HepG2 (cell line): ENCODE results near the gene CASP12. TPM values are rescaled to one million over a fixed set of nuclear protein-coding genes. Genes with fewer than 3 reads are reported as not detected.

ENCODE experiments used
- ATAC-seq: fragments of 200-7000 bp; cut with Tn5 transposase; 3 replicates; pipeline ENCODE4 v1.9.1; 2020; ENCODE audit warnings: mild to moderate bottlenecking, moderate library complexity
- BruUV-seq: library from RNA; stranded (reverse); fragments of 400-500 nt; replicated peaks from 2 replicates; lab custom pipeline; 2021; lab: Mats Ljungman, UMichigan
- CTCF ChIA-PET: fragments of 300-600 bp; formaldehyde crosslinking; extraction: SDS; loops from one replicate; lab custom pipeline; 2021; ENCODE audit warnings: low total read pairs, inconsistent platforms, low intra/inter-chr PET ratio; lab: Yijun Ruan, JAX
- POLR2A ChIA-PET: fragments of 350-600 bp; sonication (Branson Sonifier 250); formaldehyde crosslinking; loops from one replicate; lab custom pipeline; 2020; ENCODE audit warnings: antibody characterized with exemption, inconsistent platforms; lab: Yijun Ruan, JAX
- DNase-seq: peaks from one replicate; pipeline ENCODE4 v3.0.0-alpha.2; 2015; ENCODE audit warnings: low spot score
- FAIRE-seq: peaks from 3 replicates; lab custom pipeline; 2011; peaks lifted over from hg19 to GRCh38; lab: Jason Lieb, UNC
- H2AFZ ChIP-seq: one replicate; pipeline ENCODE4 v1.6.1; 2011; ENCODE audit warnings: low read length, inconsistent platforms
- H3K27ac ChIP-seq: fragments of 300-600 bp; 3 replicates; pipeline ENCODE4 v1.8.0; 2011; ENCODE audit warnings: mixed run types, mild to moderate bottlenecking, mixed read lengths, low read length, inconsistent platforms; ENCODE audit not compliant: insufficient read depth; ENCODE audit errors: extremely low read length
- H3K27me3 ChIP-seq, 2 experiments: fragments of 200-600 bp in 1 of 2; 2 replicates in 1 of 2; 3 replicates in 1 of 2; pipeline versions ENCODE4 v1.6.0 to v1.8.0; 2011; ENCODE audit warnings: low read length in 2 of 2, mild to moderate bottlenecking in 2 of 2, moderate library complexity in 2 of 2, inconsistent platforms in 1 of 2; ENCODE audit not compliant: insufficient read depth in 2 of 2, control insufficient read depth in 1 of 2
- H3K36me3 ChIP-seq, 2 experiments: fragments of 200-600 bp in 1 of 2; replicated peaks in 1 of 2; 2 replicates in 1 of 2; 3 replicates in 1 of 2; pipeline versions ENCODE4 v1.5.1 to v1.8.0; 2011; ENCODE audit warnings: low read length in 2 of 2, inconsistent platforms in 1 of 2; ENCODE audit not compliant: insufficient read depth in 2 of 2, control insufficient read depth in 1 of 2
- H3K4me1 ChIP-seq: 2 replicates; pipeline ENCODE4 v1.5.1; 2012; ENCODE audit warnings: low read length, inconsistent platforms; ENCODE audit not compliant: insufficient read depth
- H3K4me2 ChIP-seq: 2 replicates; pipeline ENCODE4 v1.6.0; 2011; ENCODE audit warnings: low read depth, low read length, inconsistent platforms
- H3K4me3 ChIP-seq, 3 experiments: fragments of 200-600 bp in 1 of 3; sonication (generic), shearing (Covaris generic) in 1 of 3; replicated peaks in 1 of 3; 2 replicates each; pipeline ENCODE4 v1.5.1; 2011 to 2016; ENCODE audit warnings: low read length in 3 of 3, inconsistent platforms in 2 of 3, low read depth in 2 of 3, mild to moderate bottlenecking in 2 of 3, control low read depth in 1 of 3, mixed read lengths in 1 of 3; ENCODE audit not compliant: insufficient read depth in 1 of 3
- H3K79me2 ChIP-seq: one replicate; pipeline ENCODE4 v1.6.1; 2011; ENCODE audit warnings: low read length, inconsistent platforms; ENCODE audit not compliant: insufficient read depth
- H3K9ac ChIP-seq: 2 replicates; pipeline ENCODE4 v1.6.0; 2011; ENCODE audit warnings: mild to moderate bottlenecking, low read depth, low read length, inconsistent platforms; ENCODE audit not compliant: insufficient read depth
- H3K9me3 ChIP-seq: 2 replicates; pipeline ENCODE4 v1.5.1; 2012; ENCODE audit warnings: mild to moderate bottlenecking, low read length
- H4K20me1 ChIP-seq: 2 replicates; pipeline ENCODE4 v1.6.0; 2011; ENCODE audit warnings: inconsistent platforms, mild to moderate bottlenecking, low read length, moderate library complexity; ENCODE audit not compliant: insufficient read depth
- CSRNP2 ChIP-seq: sonication (generic); formaldehyde crosslinking; conservative IDR thresholded peaks from 2 replicates; pipeline ENCODE4 v1.8.0; 2022; ENCODE audit warnings: low read depth, missing genetic modification reagents
- GABPB1 ChIP-seq: IDR thresholded peaks from 2 replicates; pipeline ENCODE4 v1.6.1; 2016; ENCODE audit warnings: mild to moderate bottlenecking, missing genetic modification reagents, moderate library complexity, missing compliant biosample characterization
- MEF2D ChIP-seq: sonication (generic); formaldehyde crosslinking; IDR thresholded peaks from 2 replicates; pipeline ENCODE4 v1.5.1; 2020; ENCODE audit warnings: mild to moderate bottlenecking, missing genetic modification reagents
- NFRKB ChIP-seq: fragments of 450-650 bp; IDR thresholded peaks from 2 replicates; pipeline ENCODE4 v1.6.1; 2017
- RERE ChIP-seq: IDR thresholded peaks from 2 replicates; pipeline ENCODE4 v1.6.1; 2016; ENCODE audit warnings: low read depth, missing genetic modification reagents, missing compliant biosample characterization
- ZBTB40 ChIP-seq, 2 experiments: fragments of 450-650 bp in 1 of 2; sonication (generic) in 1 of 2; formaldehyde crosslinking in 1 of 2; IDR thresholded peaks; 2 replicates each; pipeline versions ENCODE4 v1.6.1 to v1.8.0; 2016 to 2022; ENCODE audit warnings: antibody characterized with exemption in 1 of 2, mild to moderate bottlenecking in 1 of 2, missing genetic modification reagents in 1 of 2
- ZFP1 ChIP-seq: IDR thresholded peaks from 2 replicates; pipeline ENCODE4 v1.6.1; 2016
- ZNF619 ChIP-seq: sonication (generic); formaldehyde crosslinking; IDR thresholded peaks from 2 replicates; pipeline ENCODE4 v1.4.0; 2020; ENCODE audit warnings: mild to moderate bottlenecking, missing genetic modification reagents
- ZNF678 ChIP-seq: sonication (generic); formaldehyde crosslinking; IDR thresholded peaks from 2 replicates; pipeline ENCODE4 v1.4.0; 2020; ENCODE audit warnings: mild to moderate bottlenecking, missing genetic modification reagents
- WGBS: methylation state at CpG from one replicate; pipeline ENCODE4 v1.1.6; 2017; ENCODE audit warnings: low lambda C conversion rate; 5-methylcytosine and 5-hydroxymethylcytosine counted together
- in situ Hi-C: cut with HindIII; loops from 2 replicates; pipeline ENCODE4 v1.10.0; 2017; ENCODE audit warnings: low pct_unique_long_range_greater_than_20kb; ENCODE audit not compliant: extremely low pct_ligation_motif_present
- intact Hi-C: fragments of 100-400 bp; cut with micrococcal nuclease; formaldehyde crosslinking; loops from one replicate; pipeline ENCODE4 v1.10.0; 2022; ENCODE audit not compliant: unreplicated experiment
- polyA plus RNA-seq, 8 experiments: library from polyadenylated mRNA; depleted of rRNA in 3 of 8; stranded (reverse) in 7 of 8; unstranded in 1 of 8; fragments of >200 nt; fragmentation: Illumina TruSeq in 4 of 8; extraction: Trizol in 4 of 8; gene quantifications; 2 replicates each; pipeline versions ENCODE4 v1.2.1 to v1.2.3, GENCODE V29; 2011 to 2016; ENCODE audit warnings: low read depth in 4 of 8, missing spikeins in 1 of 8, mixed read lengths in 1 of 8; ENCODE audit not compliant: insufficient read depth in 1 of 8
- total RNA-seq, 5 experiments: library from RNA; depleted of rRNA; stranded (reverse); fragments of >200 nt; fragmentation: Illumina TruSeq; extraction: Trizol; gene quantifications; 2 replicates each; pipeline ENCODE4 v1.2.3, GENCODE V29; 2016; ENCODE audit warnings: low read depth in 1 of 5

CASP12 gene
- total and polyA plus RNA-seq, 2 of the 13 experiments (the other 11 are each of a cell fraction or from before 2014, with no cell fraction given), result not detected

DNA sequence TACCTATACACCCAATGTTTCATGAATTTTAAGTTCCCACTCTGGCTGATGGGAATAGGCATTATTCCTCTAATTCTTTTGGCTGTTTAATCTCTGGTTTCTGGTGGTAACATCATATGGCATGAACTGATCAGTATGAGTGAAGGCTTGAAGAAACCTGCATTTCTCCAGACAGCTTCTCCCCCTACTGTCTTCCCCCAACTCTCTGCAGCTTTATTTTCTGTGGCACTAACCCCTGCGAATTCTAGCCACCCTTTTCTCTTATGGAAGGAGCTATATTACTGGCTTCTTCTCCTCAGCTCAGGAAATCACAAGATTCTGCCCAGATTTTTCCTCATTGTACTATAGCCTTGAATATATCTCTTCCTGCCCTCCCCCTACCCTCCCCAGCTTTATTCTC is 57.1 kb downstream of the CASP12 start:
- Histone ChIP-seq H3K4me3 (no peak overlapping the region), H3K9me3 (no peaks in the 10 kb centered on the region), H3K4me1 (no peaks in the 10 kb centered on the region), H2AFZ (no peak overlapping the region), H3K27ac (no peak overlapping the region), H3K79me2 (no peaks in the 10 kb centered on the region), H3K27me3 (no peaks in the 10 kb centered on the region; a peak in 1 of 5 replicates), H3K36me3 (no peaks in the 10 kb centered on the region), H3K9ac (no peak overlapping the region), H4K20me1 (no peaks in the 10 kb centered on the region), H3K4me2 (no peak overlapping the region)
- WGBS, result 3% methylated on average over 1 of the region's 1 CpG
- no peak for FAIRE-seq
- no peak for ATAC-seq
- ChIA-PET CTCF (no interaction called here), POLR2A (no interaction called here)
- in situ Hi-C loops (no loop called here), intact Hi-C loops (no loop called here)
- no TSS peak for BruUV-seq
- no peak for DNase-seq
- TF ChIP-seq GABPB1 (CRISPR knock-in tag) (no peak), MEF2D (CRISPR knock-in tag) (no peak), ZNF678 (CRISPR knock-in tag) (no peak), ZBTB40 (IDR thresholded peaks at IDR 0.05) (no peak), ZBTB40 (CRISPR knock-in tag; IDR thresholded peaks at IDR 0.05) (no peak), RERE (CRISPR knock-in tag) (no peak), ZFP1 (CRISPR knock-in tag) (no peak), CSRNP2 (CRISPR knock-in tag) (no peak), ZNF619 (no peak), NFRKB (no peak)
